ENCODE data around the gene DAP3.

The DAP3 gene

DNA sequence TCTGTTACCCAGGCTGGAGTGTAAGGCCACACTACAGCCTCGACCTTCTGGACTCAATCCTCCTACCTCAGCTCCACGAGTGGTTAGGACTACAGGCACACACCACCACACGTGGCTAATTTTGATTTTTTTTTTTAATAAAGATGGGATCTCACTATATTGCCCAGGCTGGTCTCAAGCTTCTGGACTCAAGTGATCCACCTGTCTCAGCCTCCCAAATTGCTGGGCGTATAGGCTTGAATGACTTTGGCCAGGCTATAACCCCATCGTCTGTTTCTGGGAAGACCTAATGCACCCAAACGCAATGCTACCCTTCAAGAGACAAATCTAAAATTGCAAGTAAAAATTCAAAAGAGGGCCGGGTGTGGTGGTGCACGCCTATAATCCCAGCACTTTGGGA is 52.1 kb downstream of the DAP3 start (continued):
- TF ChIP-seq ARNTL (CRISPR knock-in tag; IDR thresholded peaks at IDR 0.05; ENCODE audit: borderline replicate concordance, low read depth) (no peak), RARB (CRISPR knock-in tag; IDR thresholded peaks at IDR 0.05) (no peak), TOX (CRISPR knock-in tag; IDR thresholded peaks at IDR 0.05; ENCODE audit: borderline replicate concordance) (no peak), PPARA (CRISPR knock-in tag; IDR thresholded peaks at IDR 0.05; ENCODE audit: borderline replicate concordance) (no peak)
- TF ChIP-seq, protein P1, sequence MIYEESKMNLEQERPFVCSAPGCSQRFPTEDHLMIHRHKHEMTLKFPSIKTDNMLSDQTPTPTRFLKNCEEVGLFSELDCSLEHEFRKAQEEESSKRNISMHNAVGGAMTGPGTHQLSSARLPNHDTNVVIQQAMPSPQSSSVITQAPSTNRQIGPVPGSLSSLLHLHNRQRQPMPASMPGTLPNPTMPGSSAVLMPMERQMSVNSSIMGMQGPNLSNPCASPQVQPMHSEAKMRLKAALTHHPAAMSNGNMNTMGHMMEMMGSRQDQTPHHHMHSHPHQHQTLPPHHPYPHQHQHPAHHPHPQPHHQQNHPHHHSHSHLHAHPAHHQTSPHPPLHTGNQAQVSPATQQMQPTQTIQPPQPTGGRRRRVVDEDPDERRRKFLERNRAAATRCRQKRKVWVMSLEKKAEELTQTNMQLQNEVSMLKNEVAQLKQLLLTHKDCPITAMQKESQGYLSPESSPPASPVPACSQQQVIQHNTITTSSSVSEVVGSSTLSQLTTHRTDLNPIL (CRISPR knock-in tag; IDR thresholded peaks at IDR 0.05; ENCODE audit: low read depth): no peak

DNA sequence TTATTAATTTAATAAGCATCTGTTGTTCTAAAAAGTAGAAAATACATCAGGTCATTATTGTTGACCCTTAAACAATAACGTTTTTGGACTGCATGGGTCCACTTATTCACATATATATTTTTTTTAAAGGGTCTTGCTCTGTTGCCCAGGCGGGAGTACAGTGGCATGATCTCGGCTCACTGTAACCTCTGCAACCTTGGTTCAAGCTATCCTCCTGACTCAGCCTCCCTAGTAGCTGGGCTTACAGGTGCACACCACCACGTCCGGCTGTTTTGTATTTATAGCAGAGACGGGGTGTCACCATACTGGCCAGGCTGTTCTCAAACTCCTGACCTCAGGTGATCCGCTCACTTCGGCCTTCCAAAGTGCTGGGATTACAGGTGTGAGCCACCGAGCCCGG is 53.0 kb downstream of the DAP3 start:
- TF ChIP-seq ZNF565 (CRISPR knock-in tag; conservative IDR thresholded peaks at IDR 0.05; ENCODE audit: low read depth): no peak
- TF ChIP-seq, protein P1 (CRISPR knock-in tag; IDR thresholded peaks at IDR 0.05; ENCODE audit: low read depth): no peak
- no peak for TF ChIP-seq OSR1 (CRISPR knock-in tag; IDR thresholded peaks at IDR 0.05)
- no peak for TF ChIP-seq ISL1 (CRISPR knock-in tag; IDR thresholded peaks at IDR 0.05)
- TF ChIP-seq ARNTL (CRISPR knock-in tag; IDR thresholded peaks at IDR 0.05; ENCODE audit: borderline replicate concordance, low read depth): no peak
- TF ChIP-seq ZFP3 (CRISPR knock-in tag; IDR thresholded peaks at IDR 0.05): no peak
- TF ChIP-seq ZFP30 (CRISPR knock-in tag; IDR thresholded peaks at IDR 0.05): no peak
- TF ChIP-seq CSDC2 (CRISPR knock-in tag; IDR thresholded peaks at IDR 0.05): no peak
- no peak for TF ChIP-seq RARB (CRISPR knock-in tag; IDR thresholded peaks at IDR 0.05)
- TF ChIP-seq BACH2 (CRISPR knock-in tag; IDR thresholded peaks at IDR 0.05; ENCODE audit: borderline replicate concordance): no peak
- TF ChIP-seq, protein P2, sequence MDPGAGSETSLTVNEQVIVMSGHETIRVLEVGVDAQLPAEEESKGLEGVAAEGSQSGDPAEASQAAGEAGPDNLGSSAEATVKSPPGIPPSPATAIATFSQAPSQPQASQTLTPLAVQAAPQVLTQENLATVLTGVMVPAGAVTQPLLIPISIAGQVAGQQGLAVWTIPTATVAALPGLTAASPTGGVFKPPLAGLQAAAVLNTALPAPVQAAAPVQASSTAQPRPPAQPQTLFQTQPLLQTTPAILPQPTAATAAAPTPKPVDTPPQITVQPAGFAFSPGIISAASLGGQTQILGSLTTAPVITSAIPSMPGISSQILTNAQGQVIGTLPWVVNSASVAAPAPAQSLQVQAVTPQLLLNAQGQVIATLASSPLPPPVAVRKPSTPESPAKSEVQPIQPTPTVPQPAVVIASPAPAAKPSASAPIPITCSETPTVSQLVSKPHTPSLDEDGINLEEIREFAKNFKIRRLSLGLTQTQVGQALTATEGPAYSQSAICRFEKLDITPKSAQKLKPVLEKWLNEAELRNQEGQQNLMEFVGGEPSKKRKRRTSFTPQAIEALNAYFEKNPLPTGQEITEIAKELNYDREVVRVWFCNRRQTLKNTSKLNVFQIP (CRISPR knock-in tag; IDR thresholded peaks at IDR 0.05; ENCODE audit: borderline replicate concordance, low read depth): no peak
- no peak for TF ChIP-seq SNAI2 (CRISPR knock-in tag; IDR thresholded peaks at IDR 0.05)
- no peak for TF ChIP-seq ZNF70 (CRISPR knock-in tag; IDR thresholded peaks at IDR 0.05)
- TF ChIP-seq TOX (CRISPR knock-in tag; IDR thresholded peaks at IDR 0.05; ENCODE audit: borderline replicate concordance): no peak
- TF ChIP-seq, protein P3, sequence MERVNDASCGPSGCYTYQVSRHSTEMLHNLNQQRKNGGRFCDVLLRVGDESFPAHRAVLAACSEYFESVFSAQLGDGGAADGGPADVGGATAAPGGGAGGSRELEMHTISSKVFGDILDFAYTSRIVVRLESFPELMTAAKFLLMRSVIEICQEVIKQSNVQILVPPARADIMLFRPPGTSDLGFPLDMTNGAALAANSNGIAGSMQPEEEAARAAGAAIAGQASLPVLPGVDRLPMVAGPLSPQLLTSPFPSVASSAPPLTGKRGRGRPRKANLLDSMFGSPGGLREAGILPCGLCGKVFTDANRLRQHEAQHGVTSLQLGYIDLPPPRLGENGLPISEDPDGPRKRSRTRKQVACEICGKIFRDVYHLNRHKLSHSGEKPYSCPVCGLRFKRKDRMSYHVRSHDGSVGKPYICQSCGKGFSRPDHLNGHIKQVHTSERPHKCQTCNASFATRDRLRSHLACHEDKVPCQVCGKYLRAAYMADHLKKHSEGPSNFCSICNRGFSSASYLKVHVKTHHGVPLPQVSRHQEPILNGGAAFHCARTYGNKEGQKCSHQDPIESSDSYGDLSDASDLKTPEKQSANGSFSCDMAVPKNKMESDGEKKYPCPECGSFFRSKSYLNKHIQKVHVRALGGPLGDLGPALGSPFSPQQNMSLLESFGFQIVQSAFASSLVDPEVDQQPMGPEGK (CRISPR knock-in tag; IDR thresholded peaks at IDR 0.05; ENCODE audit: borderline replicate concordance): no peak
- TF ChIP-seq TCF4 (CRISPR knock-in tag; IDR thresholded peaks at IDR 0.05; ENCODE audit: borderline replicate concordance): no peak
- TF ChIP-seq, protein P4, sequence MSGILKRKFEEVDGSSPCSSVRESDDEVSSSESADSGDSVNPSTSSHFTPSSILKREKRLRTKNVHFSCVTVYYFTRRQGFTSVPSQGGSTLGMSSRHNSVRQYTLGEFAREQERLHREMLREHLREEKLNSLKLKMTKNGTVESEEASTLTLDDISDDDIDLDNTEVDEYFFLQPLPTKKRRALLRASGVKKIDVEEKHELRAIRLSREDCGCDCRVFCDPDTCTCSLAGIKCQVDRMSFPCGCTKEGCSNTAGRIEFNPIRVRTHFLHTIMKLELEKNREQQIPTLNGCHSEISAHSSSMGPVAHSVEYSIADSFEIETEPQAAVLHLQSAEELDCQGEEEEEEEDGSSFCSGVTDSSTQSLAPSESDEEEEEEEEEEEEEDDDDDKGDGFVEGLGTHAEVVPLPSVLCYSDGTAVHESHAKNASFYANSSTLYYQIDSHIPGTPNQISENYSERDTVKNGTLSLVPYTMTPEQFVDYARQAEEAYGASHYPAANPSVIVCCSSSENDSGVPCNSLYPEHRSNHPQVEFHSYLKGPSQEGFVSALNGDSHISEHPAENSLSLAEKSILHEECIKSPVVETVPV (CRISPR knock-in tag; IDR thresholded peaks at IDR 0.05): no peak
- TF ChIP-seq, protein P5, sequence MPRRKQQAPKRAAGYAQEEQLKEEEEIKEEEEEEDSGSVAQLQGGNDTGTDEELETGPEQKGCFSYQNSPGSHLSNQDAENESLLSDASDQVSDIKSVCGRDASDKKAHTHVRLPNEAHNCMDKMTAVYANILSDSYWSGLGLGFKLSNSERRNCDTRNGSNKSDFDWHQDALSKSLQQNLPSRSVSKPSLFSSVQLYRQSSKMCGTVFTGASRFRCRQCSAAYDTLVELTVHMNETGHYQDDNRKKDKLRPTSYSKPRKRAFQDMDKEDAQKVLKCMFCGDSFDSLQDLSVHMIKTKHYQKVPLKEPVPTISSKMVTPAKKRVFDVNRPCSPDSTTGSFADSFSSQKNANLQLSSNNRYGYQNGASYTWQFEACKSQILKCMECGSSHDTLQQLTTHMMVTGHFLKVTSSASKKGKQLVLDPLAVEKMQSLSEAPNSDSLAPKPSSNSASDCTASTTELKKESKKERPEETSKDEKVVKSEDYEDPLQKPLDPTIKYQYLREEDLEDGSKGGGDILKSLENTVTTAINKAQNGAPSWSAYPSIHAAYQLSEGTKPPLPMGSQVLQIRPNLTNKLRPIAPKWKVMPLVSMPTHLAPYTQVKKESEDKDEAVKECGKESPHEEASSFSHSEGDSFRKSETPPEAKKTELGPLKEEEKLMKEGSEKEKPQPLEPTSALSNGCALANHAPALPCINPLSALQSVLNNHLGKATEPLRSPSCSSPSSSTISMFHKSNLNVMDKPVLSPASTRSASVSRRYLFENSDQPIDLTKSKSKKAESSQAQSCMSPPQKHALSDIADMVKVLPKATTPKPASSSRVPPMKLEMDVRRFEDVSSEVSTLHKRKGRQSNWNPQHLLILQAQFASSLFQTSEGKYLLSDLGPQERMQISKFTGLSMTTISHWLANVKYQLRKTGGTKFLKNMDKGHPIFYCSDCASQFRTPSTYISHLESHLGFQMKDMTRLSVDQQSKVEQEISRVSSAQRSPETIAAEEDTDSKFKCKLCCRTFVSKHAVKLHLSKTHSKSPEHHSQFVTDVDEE (CRISPR knock-in tag; IDR thresholded peaks at IDR 0.05): no peak
- no peak for ATAC-seq

DNA sequence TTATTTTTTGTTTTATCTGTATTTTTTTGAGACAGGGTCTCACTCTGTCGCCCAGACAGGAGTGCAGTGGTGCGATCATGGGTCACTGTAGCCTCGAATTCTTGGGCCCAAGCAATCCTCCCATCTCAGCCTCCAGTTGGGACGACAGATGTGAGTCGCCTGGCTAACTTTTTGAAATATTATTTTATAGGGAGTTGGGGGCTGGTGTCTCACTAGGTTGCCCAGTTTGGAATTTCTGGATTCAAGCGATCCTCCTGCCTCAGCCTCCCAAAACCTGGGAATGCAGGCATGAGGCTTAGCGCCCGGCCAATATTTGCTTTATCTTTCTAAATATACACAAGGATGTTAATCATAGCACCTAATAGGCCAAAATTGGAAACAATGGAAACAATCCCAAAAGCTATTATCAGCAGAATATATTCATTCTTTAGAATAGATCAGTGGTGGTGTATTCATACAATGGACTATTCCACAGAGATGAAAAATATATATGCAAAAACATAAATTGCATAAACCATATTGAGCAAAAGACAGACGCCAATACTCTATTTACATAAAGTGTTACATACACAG is 55.9 kb downstream of the DAP3 start:
- no peak for TF ChIP-seq PPARA (CRISPR knock-in tag; IDR thresholded peaks at IDR 0.05; ENCODE audit: borderline replicate concordance)
- TF ChIP-seq ZNF565 (CRISPR knock-in tag; conservative IDR thresholded peaks at IDR 0.05; ENCODE audit: low read depth): no peak
- TF ChIP-seq GLIS3 (CRISPR knock-in tag; IDR thresholded peaks at IDR 0.05): no peak
- TF ChIP-seq ZNF8 (CRISPR knock-in tag; IDR thresholded peaks at IDR 0.05): no peak
- TF ChIP-seq BACH2 (CRISPR knock-in tag; IDR thresholded peaks at IDR 0.05; ENCODE audit: borderline replicate concordance): no peak
- TF ChIP-seq, protein P3 (CRISPR knock-in tag; IDR thresholded peaks at IDR 0.05; ENCODE audit: borderline replicate concordance): no peak
- TF ChIP-seq ZFP30 (CRISPR knock-in tag; IDR thresholded peaks at IDR 0.05): no peak
- TF ChIP-seq CSDC2 (CRISPR knock-in tag; IDR thresholded peaks at IDR 0.05): no peak
- TF ChIP-seq, protein P2 (CRISPR knock-in tag; IDR thresholded peaks at IDR 0.05; ENCODE audit: borderline replicate concordance, low read depth): no peak
- TF ChIP-seq ARNTL (CRISPR knock-in tag; IDR thresholded peaks at IDR 0.05; ENCODE audit: borderline replicate concordance, low read depth): no peak
- TF ChIP-seq ZNF70 (CRISPR knock-in tag; IDR thresholded peaks at IDR 0.05): no peak
- TF ChIP-seq OSR1 (CRISPR knock-in tag; IDR thresholded peaks at IDR 0.05): no peak
- no peak for TF ChIP-seq ISL1 (CRISPR knock-in tag; IDR thresholded peaks at IDR 0.05)
- ATAC-seq: no peak

All from SK-N-SH treated with all-trans-retinoic acid at 6 μM for 48 hours (cell line).